BJ (cell line): ENCODE measurements around the gene TRIM43B. TPM values are rescaled to one million over a fixed set of nuclear protein-coding genes. Genes with fewer than 3 reads are reported as not detected.
"Not testable (repeated sequence)": the region's sequence is repeated elsewhere in the genome, so short reads cannot be mapped to it uniquely, and the experiment has no call there.

Experiments used
- CTCF ChIA-PET: fragments of 350-600 bp; formaldehyde crosslinking; extraction: SDS; loops from one replicate; lab custom pipeline; 2021; ENCODE audit warnings: antibody characterized with exemption, inconsistent platforms; lab: Yijun Ruan, JAX
- POLR2A ChIA-PET: fragments of 300-600 bp; sonication (Branson Sonifier 250); formaldehyde crosslinking; extraction: SDS; loops from one replicate; lab custom pipeline; 2021; ENCODE audit warnings: antibody characterized with exemption; lab: Charles Lee
- DNase-seq: peaks from one replicate; pipeline ENCODE4 v3.0.0-alpha.2; 2011; ENCODE audit warnings: low read depth
- H3K27me3 ChIP-seq: 2 replicates; pipeline ENCODE4 v1.6.0; 2011; ENCODE audit warnings: low read length; ENCODE audit not compliant: control insufficient read depth, insufficient read depth
- H3K36me3 ChIP-seq: 2 replicates; pipeline ENCODE4 v1.5.1; 2011; ENCODE audit warnings: low read length; ENCODE audit not compliant: control insufficient read depth, insufficient read depth
- H3K4me3 ChIP-seq: 2 replicates; pipeline ENCODE4 v1.5.1; 2011; ENCODE audit warnings: low read depth, mild to moderate bottlenecking, control low read depth, low read length
- CTCF ChIP-seq: IDR thresholded peaks from 2 replicates; pipeline ENCODE4 v1.5.1; 2011; ENCODE audit warnings: low read depth, mild to moderate bottlenecking, control low read depth, inconsistent platforms, low read length, moderate library complexity; ENCODE audit not compliant: insufficient read depth
- polyA minus RNA-seq: library from RNA; depleted of rRNA, polyadenylated mRNA; stranded (reverse); fragments of >200 nt; gene quantifications from 2 replicates; pipeline ENCODE4 v1.2.3, GENCODE V29; 2011; rRNA and poly(A)+ RNA removed
- polyA plus RNA-seq: library from polyadenylated mRNA; depleted of rRNA; stranded (reverse); fragments of >200 nt; gene quantifications from 2 replicates; pipeline ENCODE4 v1.2.3, GENCODE V29; 2011; rRNA removed

TRIM43B gene
- polyA plus RNA-seq (not detected in 2 replicates), polyA minus RNA-seq (not detected in 2 replicates)

- POLR2A ChIA-PET, H3K27me3 ChIP-seq, H3K4me3 ChIP-seq, H3K36me3 ChIP-seq, DNase-seq, CTCF ChIA-PET: not testable (repeated sequence)
Observed at GRCh38 chr2:95484654-95485053, at the start of gene TRIM43B. TSS of gene TRIM43B (minus strand) at chr2:95484754. CDS start at chr2:95482714, 2,040 bp downstream.

DNA sequence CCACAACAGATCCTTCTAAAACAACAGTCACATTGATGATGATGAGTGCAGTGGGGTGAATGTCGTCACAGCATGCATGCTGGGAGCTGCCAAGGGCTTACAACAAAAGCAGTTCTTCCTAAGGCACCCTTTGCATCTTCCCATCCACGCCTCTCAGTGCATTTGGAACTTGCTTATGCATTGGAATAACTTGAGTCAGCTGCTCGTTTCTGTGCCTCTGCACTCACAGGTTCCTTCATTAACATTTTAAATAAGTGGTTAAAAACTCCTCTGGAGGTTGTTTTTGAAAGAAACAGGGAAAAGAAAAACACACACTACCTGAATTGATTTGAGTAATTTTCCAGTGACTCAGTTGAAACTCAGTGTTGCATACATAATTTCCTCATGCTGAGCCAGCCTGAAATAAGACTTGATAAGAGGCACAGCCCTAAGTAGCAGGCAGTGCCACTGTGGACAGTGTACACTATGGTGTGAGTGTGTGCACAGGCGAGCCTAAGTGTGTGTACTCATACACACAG lies 46.8 kb upstream of the TRIM43B start:
- POLR2A ChIA-PET, result no interaction called here
- peaks cover 10% of the 10 kb centered on the region for H3K36me3 ChIP-seq
- no peaks in the 10 kb centered on the region for H3K27me3 ChIP-seq
- H3K4me3 ChIP-seq, result no peak overlapping the region
- CTCF ChIA-PET, result no interaction called here
- DNase-seq, result no peak
- no peak for TF ChIP-seq CTCF

DNA sequence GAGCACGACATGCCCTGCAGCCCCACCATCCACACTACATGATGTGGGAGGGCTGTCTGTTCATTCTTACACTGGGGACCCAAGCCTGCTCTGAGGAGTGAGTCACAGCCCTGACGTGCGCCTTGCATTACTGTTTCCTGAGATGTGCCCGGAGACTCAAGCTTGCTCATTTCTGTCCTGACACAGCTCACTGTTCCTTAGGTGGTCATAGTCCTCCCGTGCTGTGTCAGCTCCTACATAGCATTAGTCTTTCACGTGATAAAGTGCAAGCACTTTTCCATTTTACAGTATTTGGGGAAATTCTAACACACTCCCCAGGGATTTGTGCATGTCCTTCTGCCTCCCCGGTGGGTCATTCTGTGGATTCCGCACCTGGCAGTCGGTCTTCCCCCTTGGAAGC lies 46.2 kb upstream of the TRIM43B start:
- CTCF ChIA-PET, result no interaction called here
- no peaks in the 10 kb centered on the region for H3K27me3 ChIP-seq
- H3K36me3 ChIP-seq, result peaks cover 10% of the 10 kb centered on the region
- POLR2A ChIA-PET, result no interaction called here
- no peak overlapping the region for H3K4me3 ChIP-seq
- no peak for TF ChIP-seq CTCF
- DNase-seq, result no peak

GRCh38 chr2:95526360-95527341 lies 42.1 kb upstream of the TRIM43B start:
- CTCF ChIA-PET, result interaction anchor here (1.6 kb wide), 1 partner anchor 10 kb away, joined by 5 read pairs; no protein-coding TSS in a partner anchor
- H3K36me3 ChIP-seq, result peaks cover 9% of the 10 kb centered on the region
- POLR2A ChIA-PET, result no interaction called here

More at GRCh38 chr2:95526360-95527341, 42.1 kb upstream of the TRIM43B start:
- peak; percentile 51 for TF ChIP-seq CTCF
- peak overlapping the region; percentile 86 for H3K4me3 ChIP-seq
- DNase-seq, result peak; percentile 16
- no peaks in the 10 kb centered on the region for H3K27me3 ChIP-seq
